C4-2B (cell line): ENCODE measurements around the gene USP14.

Experiments
- ZFX ChIP-seq: fragments of 450-650 bp; IDR thresholded peaks from 2 replicates; pipeline ENCODE4 v1.6.1; 2017
- TF ChIP-seq, protein P1 (sequence below): fragments of 450-650 bp; conservative IDR thresholded peaks from 2 replicates; pipeline ENCODE4 v1.5.1; 2017; ENCODE audit warnings: mild to moderate bottlenecking

DNA sequence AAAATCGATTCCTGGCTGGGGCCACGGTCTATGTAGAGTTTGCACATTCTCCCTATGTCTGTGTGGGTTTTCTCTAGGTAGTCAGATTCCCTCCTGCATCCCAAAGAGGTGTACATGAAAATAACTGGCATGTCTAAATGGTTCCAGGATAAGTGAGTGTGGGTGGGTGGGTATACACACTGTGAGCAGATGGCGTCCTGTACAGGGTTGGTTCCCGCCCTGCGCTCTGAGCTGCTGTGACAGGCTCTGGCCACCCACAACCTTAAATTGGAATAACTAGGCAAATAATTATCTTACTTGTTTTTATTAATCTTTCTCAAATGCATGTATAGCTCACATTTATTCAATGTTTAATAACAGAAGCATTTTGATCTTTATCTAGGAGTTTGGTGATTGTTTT lies 93.2 kb downstream of the USP14 start:
- TF ChIP-seq, protein P1, sequence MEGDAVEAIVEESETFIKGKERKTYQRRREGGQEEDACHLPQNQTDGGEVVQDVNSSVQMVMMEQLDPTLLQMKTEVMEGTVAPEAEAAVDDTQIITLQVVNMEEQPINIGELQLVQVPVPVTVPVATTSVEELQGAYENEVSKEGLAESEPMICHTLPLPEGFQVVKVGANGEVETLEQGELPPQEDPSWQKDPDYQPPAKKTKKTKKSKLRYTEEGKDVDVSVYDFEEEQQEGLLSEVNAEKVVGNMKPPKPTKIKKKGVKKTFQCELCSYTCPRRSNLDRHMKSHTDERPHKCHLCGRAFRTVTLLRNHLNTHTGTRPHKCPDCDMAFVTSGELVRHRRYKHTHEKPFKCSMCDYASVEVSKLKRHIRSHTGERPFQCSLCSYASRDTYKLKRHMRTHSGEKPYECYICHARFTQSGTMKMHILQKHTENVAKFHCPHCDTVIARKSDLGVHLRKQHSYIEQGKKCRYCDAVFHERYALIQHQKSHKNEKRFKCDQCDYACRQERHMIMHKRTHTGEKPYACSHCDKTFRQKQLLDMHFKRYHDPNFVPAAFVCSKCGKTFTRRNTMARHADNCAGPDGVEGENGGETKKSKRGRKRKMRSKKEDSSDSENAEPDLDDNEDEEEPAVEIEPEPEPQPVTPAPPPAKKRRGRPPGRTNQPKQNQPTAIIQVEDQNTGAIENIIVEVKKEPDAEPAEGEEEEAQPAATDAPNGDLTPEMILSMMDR: no peak
- no peak for TF ChIP-seq ZFX
